ENCODE measurements around the gene SMIM30. TPM values are rescaled to one million over a fixed set of nuclear protein-coding genes. Genes with fewer than 3 reads are reported as not detected.
A peak's percentile ranks its signal among the peaks of the same experiment; 100 is the strongest.
"Not testable (repeated sequence)": the region's sequence is repeated elsewhere in the genome, so short reads cannot be mapped to it uniquely, and the experiment has no call there.

The SMIM30 gene
- total RNA-seq, 6 donors from 2014 or later: 8.4 to 48.8 (median 34.9) TPM

- TF ChIP-seq POLR2AphosphoS5 (IDR thresholded peaks at IDR 0.05) (no peak), EP300 (IDR thresholded peaks at IDR 0.05) (no peak), CTCF (IDR thresholded peaks at IDR 0.05) (no peak), POLR2A (IDR thresholded peaks at IDR 0.05) (no peak)
These were observed 9.7 kb upstream of the SMIM30 start for GRCh38 chr7:113128031-113128430.

GRCh38 chr7:113125728-113126127, 7.4 kb upstream of the SMIM30 start:
- DNase-seq (no peak), ATAC-seq (ENCODE audit: low FRiP score in 2 of 2) (no peak)
- WGBS, 2 donors: 73 to 82% methylated on average over 2 of the region's 2 CpGs
- Histone ChIP-seq H3K27me3 (no peaks in the 10 kb centered on the region), H3K27ac (no peak overlapping the region), H3K4me3 (no peak overlapping the region), H3K4me1 (no peaks in the 10 kb centered on the region), H3K36me3 (no peaks in the 10 kb centered on the region), H3K9me3 (no peaks in the 10 kb centered on the region)
- TF ChIP-seq POLR2A (IDR thresholded peaks at IDR 0.05) (no peak), CTCF (IDR thresholded peaks at IDR 0.05) (no peak)

More at GRCh38 chr7:113128031-113128430, 9.7 kb upstream of the SMIM30 start:
- ATAC-seq (ENCODE audit: low FRiP score in 2 of 2): no peak
- H3K4me1 ChIP-seq: no peaks in the 10 kb centered on the region
- 93 to 100% methylated on average over 1 of the region's 1 CpG for WGBS, 2 donors
- H3K9me3 ChIP-seq: no peaks in the 10 kb centered on the region
- no peaks in the 10 kb centered on the region for H3K36me3 ChIP-seq
- H3K27ac ChIP-seq: no peak overlapping the region
- DNase-seq: no peak
- H3K27me3 ChIP-seq: no peaks in the 10 kb centered on the region
- H3K4me3 ChIP-seq: no peak overlapping the region

- no peaks in the 10 kb centered on the region for H3K36me3 ChIP-seq
- no peaks in the 10 kb centered on the region for H3K9me3 ChIP-seq
These were observed 4.4 kb upstream of the SMIM30 start for GRCh38 chr7:113122744-113123143.

GRCh38 chr7:113120647-113121046, 2.3 kb upstream of the SMIM30 start:
- WGBS, 2 donors: 88 to 89% methylated on average over 1 of the region's 1 CpG
- no peak for ATAC-seq (ENCODE audit: low FRiP score in 2 of 2)
- Histone ChIP-seq H3K36me3 (peaks cover 0 to 4% (median 0%) of the 10 kb centered on the region in 4 donors), H3K9me3 (no peaks in the 10 kb centered on the region), H3K27me3 (no peaks in the 10 kb centered on the region), H3K4me1 (peaks cover 0 to 13% (median 10%) of the 10 kb centered on the region in 4 donors), H3K27ac (no peak overlapping the region), H3K4me3 (no peak overlapping the region)
- TF ChIP-seq POLR2AphosphoS5 (IDR thresholded peaks at IDR 0.05) (no peak), EP300 (IDR thresholded peaks at IDR 0.05) (no peak), CTCF (IDR thresholded peaks at IDR 0.05) (no peak), POLR2A (IDR thresholded peaks at IDR 0.05) (no peak)
- DNase-seq: no peak

More at GRCh38 chr7:113122744-113123143, 4.4 kb upstream of the SMIM30 start:
- no peaks in the 10 kb centered on the region for H3K27me3 ChIP-seq
- no peak overlapping the region for H3K4me3 ChIP-seq
- ATAC-seq (ENCODE audit: low FRiP score in 2 of 2) (no peak), DNase-seq (no peak)
- TF ChIP-seq CTCF (IDR thresholded peaks at IDR 0.05) (no peak), POLR2AphosphoS5 (IDR thresholded peaks at IDR 0.05) (no peak), EP300 (IDR thresholded peaks at IDR 0.05) (no peak), POLR2A (IDR thresholded peaks at IDR 0.05) (no peak)
- H3K27ac ChIP-seq: no peak overlapping the region
- H3K4me1 ChIP-seq: peaks cover 0 to 6% (median 3%) of the 10 kb centered on the region in 4 donors

GRCh38 chr7:113119429-113119828, 1.1 kb upstream of the SMIM30 start:
- TF ChIP-seq EP300 (IDR thresholded peaks at IDR 0.05) (no peak), POLR2AphosphoS5 (IDR thresholded peaks at IDR 0.05) (no peak)
- no peak for DNase-seq
- no peaks in the 10 kb centered on the region for H3K27me3 ChIP-seq
- H3K4me1 ChIP-seq: peaks cover 0 to 13% (median 10%) of the 10 kb centered on the region in 4 donors
- no peaks in the 10 kb centered on the region for H3K9me3 ChIP-seq
- no peak overlapping the region for H3K27ac ChIP-seq
- H3K4me3 ChIP-seq: no peak overlapping the region
- H3K36me3 ChIP-seq: peaks cover 0 to 4% (median 0%) of the 10 kb centered on the region in 4 donors
- no peak for ATAC-seq (ENCODE audit: low FRiP score in 2 of 2)
- WGBS, 2 donors: 85 to 91% methylated on average over 6 of the region's 6 CpGs

- WGBS, 2 donors: 60 to 73% methylated on average over 4 of the region's 4 CpGs
- not testable (repeated sequence) for H3K9me3 ChIP-seq, H3K36me3 ChIP-seq, H3K27me3 ChIP-seq
- Histone ChIP-seq H3K4me3 (peak overlapping the region in 2 of 4 donors; percentile 64 to 71), H3K27ac (peak overlapping the region in 3 of 4 donors; percentile 48 to 84 (median 70)), H3K4me1 (peaks cover 0 to 13% (median 10%) of the 10 kb centered on the region in 4 donors)
- peak in 1 of 2 donors; percentile 85 for DNase-seq
- peak in 1 of 2 donors; percentile 28 for ATAC-seq (ENCODE audit: low FRiP score in 2 of 2)
These were observed 980 bp downstream of the SMIM30 start for GRCh38 chr7:113117374-113117774.
